HG02970 (cell line): ENCODE measurements around the gene IPCEF1.
"Not testable (repeated sequence)": the region's sequence is repeated elsewhere in the genome, so short reads cannot be mapped to it uniquely, and the experiment has no call there.

Experiments used
- ATAC-seq: cut with Tn5 transposase; IDR thresholded peaks from one replicate; pipeline ENCODE4 v1.9.1; 2021; ENCODE audit warnings: mild to moderate bottlenecking, moderate library complexity, moderate number of reproducible peaks; ENCODE audit not compliant: unreplicated experiment, low FRiP score

The IPCEF1 gene

DNA sequence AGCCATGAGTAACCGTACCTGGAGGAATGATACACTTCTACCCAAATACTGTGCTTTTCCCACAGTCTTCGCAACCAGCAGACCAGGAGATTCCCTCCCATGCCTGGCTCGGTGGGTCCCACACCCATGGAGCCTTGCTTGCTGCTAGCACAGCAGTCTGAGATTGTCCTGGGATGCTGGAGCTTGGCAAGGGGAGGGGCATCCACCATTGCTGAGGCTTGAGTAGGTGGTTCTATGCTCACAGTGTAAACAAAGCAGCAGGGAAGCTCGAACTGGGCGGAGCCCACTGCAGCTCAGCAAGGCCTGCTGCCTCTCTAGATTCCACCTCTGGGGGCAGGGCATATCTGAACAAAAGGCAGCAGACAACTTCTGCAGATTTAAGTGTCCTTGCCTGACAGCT is 184.2 kb downstream of the IPCEF1 start:
- ATAC-seq: not testable (repeated sequence)

DNA sequence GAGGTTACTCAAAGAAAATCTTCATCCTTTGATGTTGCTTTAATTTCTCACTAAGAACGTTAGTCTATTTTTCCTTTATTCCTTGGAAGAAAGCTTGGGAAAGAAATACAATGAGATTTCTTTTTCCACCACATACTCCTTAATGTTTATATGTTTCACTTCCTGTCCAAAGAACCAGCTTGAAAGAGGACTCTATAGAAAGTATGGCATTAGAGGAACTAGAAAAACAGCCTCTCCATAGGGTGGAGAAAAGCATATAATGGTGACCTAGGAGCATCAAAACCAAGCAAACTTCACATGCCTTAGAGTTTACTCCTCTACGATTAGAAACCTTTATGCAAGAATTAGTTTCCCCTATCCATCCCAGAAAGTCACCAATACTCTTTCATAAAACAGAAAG is 186.5 kb downstream of the IPCEF1 start:
- no peak for ATAC-seq

DNA sequence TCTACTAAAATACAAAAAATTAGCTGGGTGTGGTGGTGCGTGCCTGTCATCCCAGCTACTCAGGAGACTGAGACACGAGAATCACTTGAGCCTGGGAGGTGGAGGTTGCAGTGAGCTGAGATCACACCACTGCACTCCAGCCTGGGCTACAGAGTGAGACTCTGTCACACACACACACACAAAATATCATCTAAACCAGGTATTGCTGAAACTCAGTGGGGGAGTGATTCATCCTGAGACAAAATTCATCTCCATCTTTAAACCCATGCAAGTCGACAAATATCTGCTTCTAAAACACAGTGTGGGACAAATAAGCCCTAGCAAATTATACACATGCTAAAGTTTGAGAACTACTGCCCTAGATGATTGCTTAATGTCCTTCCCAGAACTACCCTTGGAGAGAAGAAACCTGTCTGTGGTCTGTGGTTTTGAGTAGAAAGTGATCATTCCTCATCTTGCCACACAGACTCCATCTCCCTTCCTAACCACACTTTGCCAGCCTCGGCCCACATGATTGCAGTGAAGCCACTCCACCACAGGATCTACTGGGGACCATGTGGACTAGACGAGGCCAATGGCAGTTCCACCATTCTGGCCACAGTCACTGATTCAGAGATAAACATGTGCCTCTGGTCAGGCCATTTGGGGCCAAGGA is 187.3 kb downstream of the IPCEF1 start:
- no peak for ATAC-seq

DNA sequence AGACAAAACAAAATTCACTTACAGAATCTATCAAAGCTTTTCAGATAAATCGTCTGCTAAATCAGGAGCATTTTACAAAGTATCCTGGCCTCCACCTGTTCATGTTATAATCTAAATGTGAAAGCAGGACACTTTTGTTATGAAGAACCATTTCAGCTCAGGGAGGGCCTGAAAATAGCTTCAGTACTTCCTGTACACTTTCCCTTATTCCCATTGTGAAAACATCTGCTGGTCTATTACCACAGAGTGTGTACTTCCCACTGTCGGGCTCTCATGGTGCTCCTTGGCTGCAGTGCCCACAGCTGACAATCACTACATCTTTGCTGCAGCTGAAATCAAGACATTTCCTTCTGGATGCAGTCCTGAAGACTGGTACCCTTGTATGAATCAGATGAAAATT is 189.5 kb downstream of the IPCEF1 start:
- no peak for ATAC-seq

DNA sequence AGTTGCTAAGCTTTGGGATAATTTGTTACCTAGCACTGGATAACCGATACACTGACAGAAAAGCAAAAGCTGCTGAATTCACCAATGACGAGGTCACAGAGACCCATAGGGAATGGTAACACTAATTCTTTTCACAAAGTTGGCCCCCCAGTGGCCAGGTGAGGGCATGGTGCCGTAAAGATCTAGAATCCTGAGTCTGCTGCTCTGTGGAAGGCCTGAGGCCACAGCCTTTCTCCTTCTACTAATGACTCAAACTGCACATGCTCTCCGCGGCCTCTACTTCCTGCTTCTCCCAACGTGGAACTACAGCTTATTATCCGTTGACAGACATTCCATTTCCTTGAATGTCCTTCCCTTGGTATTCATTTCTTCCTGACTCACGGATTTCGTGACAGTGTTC is 190.5 kb downstream of the IPCEF1 start:
- ATAC-seq: no peak

DNA sequence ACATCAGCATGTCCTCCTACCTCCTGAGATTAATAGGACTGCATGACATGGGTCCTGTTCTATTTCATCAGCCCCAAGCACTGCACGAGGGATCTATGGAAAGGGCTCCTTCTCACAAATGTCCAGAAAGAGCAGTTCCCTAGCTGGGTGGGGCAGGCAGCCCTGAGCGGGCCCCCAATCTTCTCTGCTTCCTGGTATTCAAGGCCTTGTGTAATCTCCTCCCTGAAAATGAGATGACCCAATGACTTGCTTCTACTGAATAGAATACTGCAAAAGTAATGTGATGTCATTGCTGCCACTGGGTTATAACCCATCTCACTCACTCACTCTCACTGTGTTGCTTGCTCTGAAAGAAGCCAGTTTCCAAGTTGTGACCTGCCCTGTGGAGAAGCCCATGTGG is 191.1 kb downstream of the IPCEF1 start:
- ATAC-seq: no peak

DNA sequence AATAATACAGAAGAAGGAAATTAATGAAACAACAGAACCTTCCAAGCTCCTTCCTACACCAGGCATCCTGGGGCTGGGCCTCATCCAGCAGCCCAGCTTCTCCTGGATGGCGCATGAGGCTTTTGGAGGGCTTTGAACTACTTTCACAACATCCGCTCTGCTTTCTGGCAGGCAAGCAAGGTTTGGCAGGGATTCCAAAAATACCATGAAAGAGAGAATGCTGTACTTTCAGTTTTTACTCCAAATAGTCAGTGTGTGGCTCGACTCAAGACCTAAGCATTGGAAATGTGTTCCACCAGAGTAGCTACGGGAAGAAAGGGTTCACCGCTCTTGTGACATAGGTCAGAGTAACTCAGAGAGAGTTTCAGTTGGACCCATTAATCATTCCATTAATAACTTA is 192.2 kb downstream of the IPCEF1 start:
- no peak for ATAC-seq

DNA sequence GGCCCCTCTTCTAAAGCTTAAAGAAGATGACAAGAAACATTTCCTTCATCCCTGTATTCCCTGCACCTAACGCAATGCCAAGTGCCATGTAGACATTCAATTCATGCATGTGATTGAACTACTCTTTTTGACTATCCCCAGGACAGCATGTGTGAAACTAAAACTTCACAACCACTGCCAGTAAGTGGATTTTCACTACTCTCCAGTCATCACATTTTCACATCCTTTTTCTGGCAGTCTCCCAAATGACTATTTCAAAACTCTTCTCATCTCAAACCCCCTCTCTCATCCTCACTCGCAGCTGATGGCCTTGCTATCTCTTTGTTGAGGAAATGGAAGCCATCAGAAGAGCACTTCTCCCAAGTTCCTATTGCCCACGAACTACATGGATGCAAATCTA is 194.9 kb downstream of the IPCEF1 start:
- ATAC-seq: peak; percentile 64

DNA sequence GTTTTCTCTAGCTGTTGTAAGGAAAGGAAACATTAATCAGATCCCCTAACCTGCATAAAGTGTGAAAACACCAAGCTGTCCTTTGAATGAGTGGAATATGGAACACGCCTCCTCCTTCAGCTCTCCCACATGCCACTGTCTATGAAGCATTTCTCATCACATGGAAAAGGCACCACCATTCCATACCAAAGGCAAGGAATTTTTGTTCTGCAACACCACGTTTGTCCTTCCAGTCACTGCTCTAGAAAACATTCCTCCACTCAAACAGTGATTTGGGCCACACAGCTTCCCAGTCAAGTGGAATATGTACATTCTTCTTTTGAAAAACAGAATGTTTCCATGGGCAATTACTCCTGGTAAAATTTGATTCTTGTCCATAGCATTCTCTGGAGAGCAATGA is 197.5 kb downstream of the IPCEF1 start:
- ATAC-seq: no peak

DNA sequence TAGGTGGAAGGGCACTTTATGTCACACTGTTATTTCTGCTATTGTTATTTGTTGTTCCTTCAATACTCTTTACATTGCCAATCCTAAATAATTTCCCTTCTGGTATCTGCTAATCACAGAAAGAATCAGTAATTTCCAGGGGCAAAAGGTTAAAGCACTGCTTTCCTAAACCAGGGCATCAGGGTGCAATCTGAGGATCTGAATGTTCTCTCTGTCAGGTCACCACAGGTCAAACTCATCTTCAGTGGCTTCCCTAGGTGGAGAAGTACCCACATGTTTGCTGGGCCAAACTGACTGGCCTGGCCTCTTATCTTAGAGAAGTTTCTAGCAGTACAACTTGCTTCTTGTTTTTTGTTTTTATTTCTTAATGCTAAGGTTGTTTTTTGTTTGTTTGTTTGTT is 198.9 kb downstream of the IPCEF1 start:
- ATAC-seq: no peak

DNA sequence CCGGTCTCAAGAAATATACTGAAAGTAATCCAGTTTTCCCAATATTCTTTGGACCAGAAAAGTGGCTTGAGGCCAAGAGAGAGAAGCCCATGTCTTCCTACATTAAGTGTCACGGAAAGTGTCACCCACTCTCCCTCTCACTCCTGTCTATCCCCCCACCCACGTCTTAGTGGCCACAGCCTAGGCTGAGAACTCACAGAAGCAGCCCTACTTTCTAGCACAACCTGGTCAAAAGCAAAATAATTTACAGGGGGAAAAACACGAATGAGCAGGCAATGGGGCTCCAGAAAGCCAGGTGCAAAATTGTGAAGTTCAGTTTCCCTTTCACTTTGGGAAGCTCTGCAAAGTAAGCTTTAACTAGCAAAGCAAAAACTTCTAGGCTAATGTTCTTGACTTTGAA is 199.5 kb downstream of the IPCEF1 start:
- ATAC-seq: no peak

DNA sequence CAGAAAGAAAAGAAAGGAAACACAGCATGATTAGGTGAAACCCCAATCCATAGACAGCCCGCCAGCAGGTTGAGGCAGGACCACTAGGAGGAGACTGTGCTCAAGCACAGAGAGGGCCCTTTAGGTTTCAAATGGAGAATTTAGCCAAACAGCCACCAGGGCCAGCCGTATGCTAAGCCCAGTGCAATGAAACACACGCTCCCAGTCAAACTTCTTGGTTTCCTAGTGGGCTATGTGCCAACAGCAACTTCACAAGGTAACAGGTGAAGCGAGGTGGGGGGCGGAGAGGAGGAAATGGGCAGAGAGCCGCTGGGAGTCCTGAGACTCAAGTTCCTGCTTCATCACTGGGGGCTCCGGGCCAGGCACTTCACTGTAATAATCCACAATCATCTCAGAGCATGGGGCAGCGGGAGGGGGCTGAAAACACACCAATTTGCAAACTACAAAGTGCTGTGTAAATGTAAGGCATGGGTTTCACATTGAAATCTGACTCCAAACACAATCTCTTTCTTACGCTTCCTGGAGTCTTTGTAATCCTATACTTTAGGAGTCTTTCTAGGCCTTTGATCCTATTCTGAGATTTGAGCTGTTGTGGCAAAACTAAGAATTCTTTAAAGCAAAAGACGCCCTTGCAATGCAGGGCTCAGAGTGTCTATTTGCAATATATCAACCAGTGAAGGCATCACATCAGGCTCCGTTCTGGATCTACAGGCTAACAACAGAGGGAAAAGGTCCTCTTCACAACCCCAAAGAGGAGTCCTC is 200.3 kb downstream of the IPCEF1 start:
- peak; percentile 53 for ATAC-seq

DNA sequence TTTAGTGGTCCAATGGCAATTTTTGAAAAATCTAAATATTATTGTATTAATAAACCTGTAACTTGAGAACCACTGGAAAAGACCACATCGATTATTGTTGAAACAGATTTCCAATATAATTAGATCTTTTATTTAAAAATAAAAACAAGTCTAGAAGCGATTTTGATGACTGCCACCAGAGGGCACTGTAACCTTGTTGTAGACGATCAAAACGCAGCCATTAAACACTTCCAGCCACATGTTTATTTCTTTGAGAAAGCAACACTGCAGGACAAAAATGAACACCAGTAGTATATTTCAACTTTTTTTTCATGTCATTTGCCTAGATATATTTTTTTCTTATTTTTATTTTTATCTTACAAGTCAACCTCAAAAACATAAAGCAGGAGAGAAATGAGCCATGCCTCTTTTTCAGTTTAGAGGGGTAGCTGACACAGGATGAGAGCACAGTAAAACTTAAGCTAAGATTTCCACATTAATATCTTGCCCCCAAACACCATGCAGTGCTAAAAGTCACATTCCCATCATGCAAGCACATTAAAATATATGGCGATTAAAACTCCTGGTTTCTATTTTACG is 202.1 kb downstream of the IPCEF1 start:
- ATAC-seq: no peak

DNA sequence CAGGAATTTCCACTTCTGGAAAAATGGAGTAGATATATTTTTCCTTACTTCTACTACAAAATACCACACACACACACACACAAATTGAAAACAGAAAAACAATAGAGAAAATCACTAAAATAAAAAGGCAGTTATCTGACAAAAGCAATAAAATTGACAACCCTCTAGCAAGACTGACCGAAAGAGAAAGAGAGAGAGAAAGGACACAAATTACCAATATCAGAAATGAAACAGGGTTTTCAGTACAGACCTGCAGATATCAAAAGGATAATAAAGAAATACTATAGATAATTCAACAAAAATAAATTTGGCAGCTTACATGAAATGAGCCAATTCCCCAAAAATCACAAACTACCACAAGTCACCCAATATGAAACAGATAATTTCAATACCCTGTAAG is 212.8 kb downstream of the IPCEF1 start:
- no peak for ATAC-seq

DNA sequence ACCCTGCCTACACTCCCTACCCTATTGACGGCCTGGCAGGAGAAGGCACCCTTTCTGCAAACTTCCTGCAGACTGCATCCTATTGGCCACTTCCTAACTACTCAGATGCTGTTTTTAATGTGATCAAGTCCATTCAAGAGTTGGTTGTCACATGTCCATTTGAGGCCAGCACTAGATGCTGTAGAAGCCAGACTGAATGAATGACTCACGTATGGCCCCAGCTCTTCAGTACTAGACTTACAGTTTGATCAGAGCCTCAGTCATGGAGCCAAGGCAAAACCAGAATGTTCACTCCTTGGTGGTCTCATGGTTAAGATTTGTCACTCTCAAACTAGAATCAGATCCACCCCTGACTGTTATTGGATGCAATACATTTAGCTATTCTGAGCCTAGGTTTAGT is 215.9 kb downstream of the IPCEF1 start:
- ATAC-seq: no peak

DNA sequence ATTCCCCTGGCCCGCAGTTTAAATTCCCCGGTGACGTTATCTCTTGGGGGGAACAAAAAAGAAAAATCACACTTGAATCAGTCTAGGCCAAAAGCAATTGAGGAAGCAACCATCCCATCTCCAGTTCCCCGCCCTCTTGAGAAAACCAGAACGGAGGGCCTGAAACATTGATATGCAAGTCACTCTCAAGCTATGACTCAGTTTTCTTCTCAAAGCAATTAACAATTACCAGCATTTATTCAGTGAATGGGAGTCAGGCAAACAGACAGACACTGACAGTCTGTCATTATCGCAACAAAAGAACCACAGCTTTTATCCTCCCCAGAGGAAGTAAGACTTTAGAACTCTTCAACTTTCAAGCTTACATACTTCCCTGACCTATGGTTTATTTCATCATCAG is 216.7 kb downstream of the IPCEF1 start:
- ATAC-seq: no peak

DNA sequence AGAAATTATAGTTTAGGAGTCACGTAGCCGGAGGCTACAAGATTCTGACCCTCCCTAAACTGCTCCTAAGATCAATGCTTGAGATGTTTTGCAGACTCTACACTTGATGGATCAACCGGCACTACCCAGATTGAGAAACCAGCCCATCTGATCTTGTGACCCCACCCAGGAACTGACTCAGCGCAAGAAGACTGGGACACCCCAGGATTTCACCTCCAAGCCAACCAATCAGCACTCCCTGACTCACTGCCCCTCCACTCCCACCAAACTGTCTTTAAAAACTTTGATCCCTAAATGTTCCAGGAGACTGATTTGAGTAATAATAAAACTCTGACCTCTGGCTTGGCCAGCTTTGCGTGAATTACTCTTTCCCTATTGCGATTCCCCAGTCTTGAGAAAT is 217.8 kb downstream of the IPCEF1 start:
- no peak for ATAC-seq

DNA sequence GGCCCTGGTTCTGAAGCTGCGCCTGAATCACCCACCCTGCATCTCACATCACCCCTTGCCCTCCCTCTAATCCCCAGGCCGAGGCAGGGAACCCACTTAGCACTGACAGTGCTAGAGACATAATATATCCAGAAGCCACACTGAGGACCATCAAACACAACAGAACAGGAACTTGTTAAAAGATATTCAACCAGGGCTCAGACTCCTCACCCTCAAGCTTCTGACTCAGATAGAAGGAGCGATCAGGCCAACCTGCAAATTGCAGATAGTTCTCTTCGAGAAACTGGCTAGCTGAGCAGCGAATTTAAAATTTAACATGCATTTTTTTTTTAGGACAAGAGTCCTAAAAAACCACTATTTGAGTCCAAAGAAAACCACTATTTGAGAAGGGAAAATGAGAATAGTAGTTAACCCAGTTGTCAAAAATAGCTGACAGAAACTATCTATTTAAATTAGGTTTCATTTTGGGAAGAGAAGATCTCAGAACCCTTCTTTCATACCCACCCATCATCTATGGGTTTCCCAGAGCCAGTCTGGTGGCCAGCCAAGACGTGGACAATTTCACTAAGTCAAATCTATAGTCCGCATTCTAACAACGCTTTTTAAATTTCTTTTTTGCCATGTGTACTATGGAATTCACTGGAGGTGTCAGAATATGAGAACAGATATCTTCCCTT is 222.0 kb downstream of the IPCEF1 start:
- no peak for ATAC-seq

DNA sequence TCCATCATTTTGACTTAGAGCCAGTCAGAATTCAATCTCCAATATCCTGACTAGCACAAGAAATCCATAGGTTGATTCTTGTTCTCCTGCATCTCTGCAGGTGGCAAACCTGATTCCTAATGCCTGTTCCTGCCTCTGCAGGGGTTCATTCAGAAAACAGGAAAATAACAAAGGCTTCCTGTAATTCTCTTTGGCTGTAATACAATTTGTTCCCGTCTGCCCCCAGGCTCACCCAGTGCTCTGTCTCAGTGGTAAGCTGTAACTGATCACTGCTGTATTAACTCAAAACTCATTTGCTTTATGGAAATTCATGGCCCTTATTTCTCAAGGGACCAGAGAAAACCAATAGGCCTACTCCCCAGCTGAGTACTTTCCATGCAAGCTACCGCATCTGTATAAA is 228.9 kb downstream of the IPCEF1 start:
- no peak for ATAC-seq

DNA sequence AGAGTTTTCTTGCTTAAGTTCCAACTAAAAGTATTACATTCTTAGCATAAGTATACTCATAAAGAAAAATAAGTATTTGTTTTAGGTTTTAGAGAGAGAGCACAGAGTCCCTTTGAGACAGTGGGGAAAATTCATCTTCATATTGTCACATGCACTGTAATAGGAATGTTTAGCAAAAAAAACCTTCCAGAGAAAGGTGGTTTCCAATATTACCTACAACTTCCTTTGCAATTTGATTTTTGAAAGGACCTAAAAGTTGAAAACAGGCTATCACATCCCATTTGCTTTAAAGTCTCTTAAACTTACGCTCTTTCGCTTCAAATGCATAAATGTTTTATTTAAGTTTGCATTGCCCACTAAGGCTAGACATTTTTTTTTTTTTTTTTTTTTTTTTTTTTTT is 231.2 kb downstream of the IPCEF1 start:
- no peak for ATAC-seq

DNA sequence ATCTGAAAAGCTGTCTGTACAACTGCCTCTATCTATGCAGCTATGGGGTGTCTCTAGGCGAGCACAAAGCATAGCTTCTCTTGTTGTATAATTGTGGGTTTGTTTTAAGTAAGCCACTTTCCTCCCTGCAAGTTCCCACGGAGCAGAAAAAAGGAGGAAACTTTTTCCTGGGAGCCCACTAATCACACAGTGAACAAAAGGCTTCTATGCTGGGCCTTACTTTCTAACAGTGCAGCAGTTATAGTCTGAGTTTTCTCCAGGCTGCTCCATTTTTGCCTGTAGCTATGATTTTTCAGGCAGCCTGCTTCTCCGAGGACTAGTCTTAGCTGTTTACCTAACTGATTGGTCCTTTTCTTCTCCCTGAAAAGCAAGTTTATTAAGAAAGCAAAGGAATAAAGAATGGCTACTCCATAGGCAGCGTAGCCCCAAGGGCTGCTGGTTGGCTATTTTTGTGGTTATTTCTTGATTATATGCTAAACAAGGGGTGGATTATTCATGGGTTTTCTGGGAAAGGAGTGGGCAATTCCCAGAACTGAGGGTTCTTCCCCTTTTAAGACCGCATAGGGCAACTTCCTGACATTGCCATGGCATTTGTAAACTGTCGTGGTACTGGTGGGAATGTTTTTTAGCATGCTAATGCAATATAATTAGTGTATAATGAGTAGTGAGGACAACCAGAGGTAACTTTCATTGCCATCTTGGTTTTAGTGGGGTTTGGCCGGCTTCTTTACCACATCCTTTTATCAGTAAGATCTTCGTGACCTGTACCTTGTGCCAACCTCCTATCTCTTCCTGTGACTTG is 233.2 kb downstream of the IPCEF1 start:
- no peak for ATAC-seq
